ENCODE results near the gene NPS. TPM values are rescaled to one million over a fixed set of nuclear protein-coding genes. Genes with fewer than 3 reads are reported as not detected.

The NPS gene
- total RNA-seq, 2 experiments from 2014 or later = not detected

Other genes starting within 250 kb of the NPS start
- gene FOXI2, start 187.9 kb downstream of the NPS start, total RNA-seq = not detected

Measured in activated CD8-positive, alpha-beta memory T cell treated with anti-CD3 and anti-CD28 coated beads for 36 hours (primary cell).